KBM-7 (cell line): ENCODE data around the gene SMYD1.

Experiments used
- DNase-seq: peaks from one replicate; pipeline ENCODE4 v3.0.0-alpha.2; 2015
- in situ Hi-C: fragments of 300-500 bp; cut with MboI; formaldehyde crosslinking; loops from 2 replicates; pipeline ENCODE4 v1.14.3; 2020; ENCODE audit warnings: low sequenced_read_pairs, low pct_unique_long_range_greater_than_20kb, mixed read lengths

The SMYD1 gene

DNA sequence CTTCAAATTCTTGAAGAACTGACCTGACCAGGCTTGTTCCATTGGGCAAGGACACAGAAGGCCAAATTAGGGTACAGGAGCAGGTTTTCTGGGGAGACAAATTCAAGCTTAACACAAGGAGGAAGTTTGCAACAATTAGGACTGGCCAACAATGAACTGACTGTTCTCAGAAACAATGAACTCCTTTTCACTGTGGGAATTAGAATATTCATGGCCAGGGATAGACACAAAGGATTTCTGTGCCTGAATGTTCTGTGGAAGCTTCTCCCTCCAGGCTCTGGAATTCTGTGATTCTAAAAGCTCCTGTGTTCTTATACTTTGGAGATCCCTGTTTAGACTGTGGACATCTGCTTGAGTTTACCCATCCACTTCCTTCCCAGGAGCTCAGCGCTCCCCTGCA lies 15.2 kb downstream of the SMYD1 start:
- DNase-seq: no peak
- in situ Hi-C loops: no loop called here

DNA sequence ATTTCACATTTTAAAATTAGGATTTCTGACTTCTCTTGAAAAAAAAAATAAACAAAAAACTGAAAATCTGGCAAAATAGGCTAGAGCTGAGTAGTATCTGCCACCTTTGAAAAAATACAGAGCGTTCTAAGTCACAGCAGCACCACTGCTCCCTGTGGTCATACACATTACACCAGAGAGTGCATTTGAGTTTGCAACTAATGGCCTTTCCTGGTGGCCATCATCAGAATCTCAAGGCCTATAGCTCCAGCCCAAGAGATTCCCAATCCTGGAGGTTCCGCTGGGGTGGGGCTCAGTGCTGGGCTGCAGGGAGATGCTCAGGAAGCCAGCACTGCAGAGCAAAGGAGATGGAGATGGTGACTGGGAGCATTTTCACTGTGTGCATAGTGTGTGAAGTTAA lies 17.5 kb downstream of the SMYD1 start:
- DNase-seq: no peak
- in situ Hi-C loops: no loop called here

DNA sequence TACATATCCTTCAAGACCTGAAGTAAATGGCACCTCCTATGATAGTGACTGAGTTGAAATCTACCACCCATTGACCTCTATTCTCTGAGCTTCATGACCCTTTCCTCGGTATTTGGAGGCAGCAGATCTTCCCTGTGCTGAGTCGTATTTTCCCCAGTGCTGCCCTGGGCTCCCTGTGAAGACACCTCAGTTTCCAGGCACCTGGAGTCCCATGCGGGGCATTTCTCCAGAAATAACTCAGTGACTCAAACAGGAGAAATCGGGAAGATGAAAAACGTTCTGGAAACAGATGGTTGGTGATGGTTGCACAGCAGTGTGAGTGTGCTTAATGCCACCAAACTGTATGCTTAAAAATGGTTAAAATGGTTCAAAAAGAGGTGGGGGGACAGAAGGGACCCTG lies 18.0 kb downstream of the SMYD1 start:
- in situ Hi-C loops: no loop called here
- no peak for DNase-seq

DNA sequence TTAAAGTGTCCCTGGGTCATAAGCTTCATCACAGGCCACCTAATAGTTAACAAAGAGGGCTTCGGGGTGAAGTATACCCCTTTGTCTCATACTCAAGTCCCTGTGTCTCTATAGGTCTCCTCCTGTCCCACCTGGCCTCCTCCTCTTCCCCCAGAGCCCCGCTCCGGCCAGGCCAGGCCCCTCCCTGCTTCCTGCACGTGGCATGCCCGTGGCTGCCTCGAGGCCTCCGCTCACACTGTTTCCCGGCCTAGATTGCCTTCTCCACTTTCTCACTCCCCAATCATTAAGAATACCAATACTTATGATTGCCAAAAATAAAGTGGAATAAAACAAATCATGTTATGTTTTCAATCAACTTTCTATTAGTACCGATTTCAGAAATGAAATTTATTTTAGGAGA lies 18.8 kb downstream of the SMYD1 start:
- no peak for DNase-seq
- in situ Hi-C loops: no loop called here

DNA sequence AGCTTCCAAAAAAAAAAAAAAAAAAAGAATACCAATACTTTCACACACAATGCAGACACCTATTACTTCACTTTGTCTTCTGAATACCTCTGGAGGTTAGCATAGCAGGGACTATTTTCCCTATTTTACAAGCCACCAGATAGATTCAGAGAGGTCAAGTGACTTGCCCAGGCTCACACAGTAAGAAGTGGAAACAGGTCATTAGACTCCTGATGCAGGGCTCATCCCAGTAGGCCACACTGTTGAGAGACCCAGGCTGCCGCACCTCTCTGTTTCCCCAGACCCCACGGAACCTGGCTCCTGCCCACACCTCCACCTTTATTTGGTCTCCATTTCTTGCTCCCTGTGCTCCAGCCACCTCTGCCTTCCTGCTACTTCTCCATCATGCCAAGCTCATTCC lies 19.4 kb downstream of the SMYD1 start:
- DNase-seq: no peak
- in situ Hi-C loops: no loop called here

DNA sequence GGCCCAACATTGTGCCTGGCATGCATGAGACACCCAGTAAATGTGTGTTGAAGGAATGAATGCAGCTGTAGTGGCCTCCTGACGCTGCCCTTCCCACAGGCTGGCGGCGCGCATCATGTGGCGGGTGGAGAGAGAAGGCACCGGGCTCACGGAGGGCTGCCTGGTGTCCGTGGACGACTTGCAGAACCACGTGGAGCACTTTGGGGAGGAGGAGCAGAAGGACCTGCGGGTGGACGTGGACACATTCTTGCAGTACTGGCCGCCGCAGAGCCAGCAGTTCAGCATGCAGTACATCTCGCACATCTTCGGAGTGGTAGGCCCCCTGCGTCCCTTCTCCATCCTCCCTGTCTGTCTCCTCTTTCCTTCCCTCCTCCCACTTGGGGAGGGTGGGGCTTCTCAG lies 20.1 kb downstream of the SMYD1 start:
- in situ Hi-C loops: no loop called here
- DNase-seq: no peak

DNA sequence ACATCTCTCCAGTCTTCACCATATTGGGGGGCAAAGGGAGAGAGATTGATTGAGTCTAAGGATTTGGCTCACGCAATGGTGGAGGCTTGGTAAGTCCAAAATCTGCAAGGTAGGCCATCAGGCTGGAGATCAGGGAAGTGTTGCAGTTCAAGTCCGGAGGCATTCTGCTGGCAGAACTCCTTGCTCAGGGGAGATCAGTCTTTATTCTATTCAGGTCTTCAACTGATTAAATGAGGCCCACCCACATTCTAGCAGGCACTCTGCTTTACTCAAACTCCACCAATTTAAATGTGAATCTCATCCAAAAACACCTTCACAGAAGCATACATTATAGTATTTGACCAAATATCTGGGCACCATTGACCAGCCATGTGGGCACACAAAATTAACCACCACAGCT lies 21.4 kb downstream of the SMYD1 start:
- in situ Hi-C loops: no loop called here

DNA sequence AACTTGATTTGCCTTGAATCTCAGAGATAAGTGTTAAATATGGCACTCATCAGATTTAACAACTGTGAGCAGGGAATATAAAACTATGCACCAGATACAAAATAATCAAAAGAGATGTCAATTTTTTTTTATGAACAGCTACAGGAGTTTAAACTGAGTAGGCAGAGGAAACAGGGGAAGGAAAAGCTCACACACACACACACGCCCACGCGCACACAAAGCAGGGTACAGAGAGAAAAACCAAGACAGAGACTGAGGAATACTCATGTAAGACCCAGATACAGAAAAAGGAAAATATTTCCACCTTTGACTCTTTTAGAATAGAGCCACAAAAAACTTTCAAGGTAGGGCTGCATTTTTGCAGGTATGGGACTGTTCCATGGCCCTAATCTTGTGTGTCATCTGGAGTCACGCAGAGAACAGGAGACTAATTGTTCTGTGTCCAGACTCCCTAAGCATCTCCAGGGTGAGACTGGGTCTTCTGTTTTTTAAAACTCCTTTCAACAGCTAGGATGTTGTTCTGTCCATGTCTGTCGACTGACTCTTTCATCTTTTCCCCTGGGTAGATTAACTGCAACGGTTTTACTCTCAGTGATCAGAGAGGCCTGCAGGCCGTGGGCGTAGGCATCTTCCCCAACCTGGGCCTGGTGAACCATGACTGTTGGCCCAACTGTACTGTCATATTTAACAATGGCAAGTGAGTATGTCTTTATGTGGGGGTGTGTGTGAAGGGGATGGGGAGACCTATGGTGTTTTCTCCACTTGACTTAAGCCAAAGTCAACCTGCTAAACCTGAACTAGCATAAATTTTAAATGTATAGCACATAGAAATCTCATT lies 23.0 kb downstream of the SMYD1 start:
- in situ Hi-C loops: no loop called here
- peak; percentile 28 for DNase-seq

More for the DNA sequence above, 21.4 kb downstream of the SMYD1 start:
- no peak for DNase-seq

DNA sequence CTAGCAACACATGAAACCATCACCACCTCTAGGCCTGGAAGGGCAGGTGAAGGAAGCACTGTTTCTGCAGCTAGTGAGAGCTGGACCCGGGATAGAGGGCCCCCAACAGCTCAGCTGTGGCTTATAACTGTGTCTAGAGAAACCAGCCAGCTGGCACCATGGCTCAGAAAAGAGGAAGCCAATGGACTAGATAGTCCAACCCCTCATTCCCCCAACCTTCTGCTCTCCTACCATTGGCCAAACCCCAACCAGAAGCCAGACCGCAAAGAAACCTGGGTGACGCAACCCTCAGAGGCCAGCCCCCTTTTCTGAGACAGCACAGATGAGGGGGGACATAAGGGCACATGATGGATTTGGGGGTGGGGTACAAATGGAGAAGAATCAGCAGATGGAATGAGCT lies 24.3 kb downstream of the SMYD1 start:
- DNase-seq: peak; percentile 23
- in situ Hi-C loops: no loop called here

DNA sequence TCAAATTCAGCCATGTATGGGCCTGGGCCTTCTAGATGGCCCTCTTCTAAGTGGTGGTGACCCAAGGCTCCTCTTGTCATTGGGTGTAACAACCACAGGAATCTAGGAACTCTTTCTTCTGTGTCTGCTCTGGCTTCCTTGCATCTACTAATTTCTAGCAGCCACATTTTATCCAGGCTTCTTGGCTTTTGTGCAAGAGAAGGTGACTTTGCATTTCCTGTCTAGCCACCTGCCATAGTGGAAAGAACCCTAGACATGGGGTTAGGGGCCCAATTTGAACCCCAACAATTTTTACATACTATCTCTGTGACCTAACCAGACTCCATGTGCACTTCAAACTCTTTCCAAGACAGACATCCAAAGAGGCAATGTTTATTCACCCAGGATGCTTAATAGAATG lies 25.1 kb downstream of the SMYD1 start:
- in situ Hi-C loops: no loop called here
- no peak for DNase-seq

DNA sequence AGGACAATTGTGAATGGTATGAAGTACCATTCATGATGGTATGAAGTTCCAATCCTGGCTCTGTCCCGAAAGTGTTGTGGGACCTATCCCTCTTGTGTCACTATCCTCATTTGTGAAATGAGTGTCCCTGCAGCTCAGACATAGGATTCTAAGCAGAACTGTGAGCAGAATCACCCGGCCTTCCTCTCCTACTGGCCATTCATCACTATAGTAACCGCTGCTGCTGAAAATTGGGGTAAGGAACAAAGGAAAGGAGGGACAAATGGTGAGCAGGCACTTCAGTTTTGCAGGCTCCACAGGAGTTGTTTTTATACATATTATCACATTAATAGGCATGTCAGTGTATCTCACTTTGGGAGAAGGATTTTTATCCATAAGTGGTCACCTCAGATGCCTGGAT lies 27.4 kb downstream of the SMYD1 start:
- in situ Hi-C loops: no loop called here

DNA sequence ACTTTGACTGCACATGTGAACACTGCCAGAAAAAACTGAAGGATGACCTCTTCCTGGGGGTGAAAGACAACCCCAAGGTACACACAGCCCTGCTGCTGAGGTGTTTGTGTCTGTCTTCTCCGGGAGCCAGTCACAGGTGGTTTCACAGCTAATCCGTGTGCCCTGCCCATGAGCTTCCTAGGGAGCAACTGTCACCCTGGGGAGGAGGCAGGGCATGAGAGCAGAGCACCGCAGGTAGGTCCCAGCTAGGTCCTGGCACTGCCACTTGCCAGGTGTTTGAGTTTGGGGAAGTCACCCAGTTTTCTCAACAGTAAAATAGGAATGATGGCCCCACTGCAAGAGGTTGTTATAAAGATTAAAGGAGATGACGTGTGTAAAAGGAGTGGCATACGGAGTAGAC lies 29.1 kb downstream of the SMYD1 start:
- in situ Hi-C loops: no loop called here

More for the DNA sequence above, 27.4 kb downstream of the SMYD1 start:
- DNase-seq: no peak

DNA sequence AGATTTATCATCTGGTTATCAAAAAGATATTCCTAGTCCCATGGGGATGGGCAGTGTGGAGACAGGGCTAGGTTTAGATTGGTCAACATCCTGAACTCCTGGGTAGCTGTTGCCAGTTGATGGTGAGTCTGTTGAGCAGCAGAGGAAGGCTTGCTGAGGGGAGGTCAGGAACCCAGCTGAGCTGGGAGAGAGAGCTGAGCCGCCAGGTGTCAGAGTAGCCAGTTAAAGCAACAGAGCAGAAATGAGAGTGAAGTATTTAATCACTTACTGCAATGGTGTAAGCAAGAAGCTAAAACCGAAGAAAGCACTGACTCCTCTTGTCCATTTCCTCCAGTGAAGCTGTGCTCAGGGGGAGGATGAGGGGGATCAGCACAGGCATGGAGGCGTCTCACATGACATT lies 29.6 kb downstream of the SMYD1 start:
- DNase-seq: no peak
- in situ Hi-C loops: no loop called here

More for the DNA sequence above, 29.1 kb downstream of the SMYD1 start:
- no peak for DNase-seq

DNA sequence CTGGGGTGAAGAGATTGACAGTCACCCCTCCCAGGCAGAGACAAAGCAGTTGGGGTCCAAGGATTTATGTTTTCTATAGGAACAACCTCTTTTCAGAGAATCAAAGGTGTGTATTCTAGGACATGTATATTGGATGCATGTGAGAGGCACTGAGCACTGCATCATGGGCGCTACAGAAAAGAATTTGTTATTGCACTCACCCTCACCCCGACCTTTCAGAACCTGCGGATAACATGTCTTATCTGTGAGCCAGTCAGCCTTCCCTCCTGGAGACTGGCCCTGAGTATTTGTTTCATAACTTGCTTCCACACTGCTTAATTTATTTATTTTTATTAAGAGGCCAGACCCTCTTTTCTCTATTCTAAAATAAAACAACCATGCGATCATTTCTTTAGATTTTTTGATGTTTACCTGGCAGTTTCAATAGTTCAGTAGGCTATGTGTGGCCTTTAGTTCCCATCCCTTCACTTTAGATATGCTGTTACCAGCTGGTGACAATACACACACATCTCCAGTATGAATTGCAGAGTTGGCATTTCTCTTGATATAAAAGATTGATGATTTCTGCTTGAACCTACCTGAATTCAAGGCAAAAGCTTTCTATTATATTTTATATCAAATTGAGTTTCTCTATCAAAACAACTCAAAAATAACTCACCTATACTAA lies 30.4 kb downstream of the SMYD1 start:
- in situ Hi-C loops: no loop called here
- DNase-seq: no peak

DNA sequence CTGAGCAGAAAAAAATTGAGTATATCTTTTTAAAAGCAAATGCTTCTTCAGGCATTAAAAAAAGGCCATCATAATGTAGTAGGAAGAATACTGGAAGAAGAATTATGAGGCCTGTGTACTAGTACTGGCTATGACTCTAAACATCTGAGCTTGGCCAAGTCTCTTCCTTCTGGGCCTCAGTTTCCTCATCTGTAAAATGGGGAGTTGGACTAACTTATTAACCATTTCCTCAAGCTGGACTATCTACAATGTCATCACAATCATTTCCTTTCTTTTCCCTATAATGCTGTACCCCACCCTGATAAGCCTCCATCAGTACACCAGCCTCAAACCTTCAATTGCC lies 30.9 kb downstream of the SMYD1 start:
- DNase-seq: no peak
- in situ Hi-C loops: no loop called here

DNA sequence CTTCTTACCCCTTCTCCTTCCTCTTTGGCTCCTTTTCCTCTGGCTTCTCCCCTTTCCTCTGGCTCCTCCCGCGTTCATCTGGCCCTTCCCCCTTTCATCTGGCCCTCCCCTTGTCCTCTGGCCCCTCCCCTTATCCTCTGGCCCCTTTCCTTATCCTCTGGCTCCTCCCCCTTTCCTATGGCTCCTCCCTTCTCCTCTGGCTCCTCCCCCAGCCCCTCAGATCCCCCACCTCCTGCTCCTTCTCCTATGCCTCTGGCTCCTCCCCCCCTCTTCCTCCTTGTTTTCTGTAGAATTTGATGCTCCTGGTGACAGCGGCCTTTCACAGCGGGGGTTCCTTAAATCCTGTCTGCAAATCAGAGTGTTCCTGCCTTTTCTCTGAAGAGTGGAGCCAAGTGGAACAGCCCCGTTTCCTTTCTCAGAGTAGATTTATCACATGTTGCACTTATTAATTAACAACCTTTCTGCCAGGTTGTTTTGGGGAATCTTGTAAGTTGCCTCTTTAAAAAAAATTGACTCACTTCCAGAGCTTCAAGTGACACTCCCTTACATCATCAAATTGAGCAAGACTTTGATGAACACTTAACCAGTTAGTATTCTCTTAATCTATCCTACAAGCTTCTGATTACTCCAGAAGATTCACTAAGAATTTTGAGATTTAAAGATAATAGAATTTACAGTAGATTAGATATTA lies 32.3 kb downstream of the SMYD1 start:
- peak; percentile 38 for DNase-seq
- in situ Hi-C loops: no loop called here

DNA sequence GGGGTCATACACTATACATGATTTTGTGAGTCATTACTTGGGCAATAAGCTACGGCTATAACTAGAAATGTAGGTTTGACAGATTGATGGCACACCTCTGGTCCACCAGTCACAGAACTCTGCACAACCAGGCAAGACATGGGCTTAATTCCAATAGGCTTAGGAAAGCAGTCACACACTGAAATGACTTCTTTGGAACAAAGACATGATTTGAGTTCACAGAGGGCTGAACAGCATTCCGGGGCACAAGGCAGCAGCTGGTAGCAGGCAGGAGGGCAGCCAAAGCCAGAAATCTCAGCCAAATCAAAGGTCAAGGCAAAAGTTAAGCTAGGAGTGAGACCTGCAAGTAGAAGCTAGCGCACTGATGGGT lies 32.8 kb downstream of the SMYD1 start:
- no peak for DNase-seq
- in situ Hi-C loops: no loop called here

DNA sequence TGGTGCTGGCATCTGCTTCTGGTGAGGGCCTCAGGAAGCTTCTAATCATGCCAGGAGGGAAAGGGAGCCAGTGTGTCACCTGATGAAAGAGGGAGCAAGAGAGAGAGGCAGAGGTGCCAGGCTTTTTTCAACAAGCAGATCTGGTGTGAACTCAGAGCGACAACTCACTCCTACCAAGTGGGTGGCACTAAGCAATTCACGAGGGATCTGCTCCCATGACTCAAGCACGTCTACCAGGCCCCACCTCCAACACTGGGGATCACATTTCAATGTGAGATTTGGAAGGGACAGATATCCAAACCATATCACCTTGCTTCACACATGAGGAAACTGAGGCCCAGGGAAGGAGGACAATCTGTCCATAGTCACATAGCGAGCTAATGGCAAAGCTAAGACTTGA lies 41.2 kb downstream of the SMYD1 start:
- no peak for DNase-seq
- in situ Hi-C loops: no loop called here

DNA sequence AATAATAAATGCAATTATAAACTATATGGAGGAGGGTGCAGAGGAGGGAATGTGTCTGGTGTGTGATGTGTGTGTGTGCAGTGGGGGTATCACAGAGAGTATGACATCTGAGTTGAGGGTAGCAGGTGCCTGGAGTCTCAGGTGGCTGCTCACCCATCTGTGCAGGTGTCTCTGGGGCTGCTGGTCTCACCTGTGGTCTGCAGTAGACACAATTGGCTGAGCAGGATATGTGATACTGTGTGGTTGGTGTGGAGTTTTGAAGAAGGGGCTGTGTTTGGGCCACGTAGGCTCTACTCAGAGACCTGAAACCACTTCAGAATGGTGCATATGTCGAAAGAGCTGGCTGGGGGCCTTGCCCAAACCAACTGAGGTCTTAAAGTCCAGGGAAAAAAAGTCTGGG lies 43.2 kb downstream of the SMYD1 start:
- in situ Hi-C loops: no loop called here
- DNase-seq: no peak

DNA sequence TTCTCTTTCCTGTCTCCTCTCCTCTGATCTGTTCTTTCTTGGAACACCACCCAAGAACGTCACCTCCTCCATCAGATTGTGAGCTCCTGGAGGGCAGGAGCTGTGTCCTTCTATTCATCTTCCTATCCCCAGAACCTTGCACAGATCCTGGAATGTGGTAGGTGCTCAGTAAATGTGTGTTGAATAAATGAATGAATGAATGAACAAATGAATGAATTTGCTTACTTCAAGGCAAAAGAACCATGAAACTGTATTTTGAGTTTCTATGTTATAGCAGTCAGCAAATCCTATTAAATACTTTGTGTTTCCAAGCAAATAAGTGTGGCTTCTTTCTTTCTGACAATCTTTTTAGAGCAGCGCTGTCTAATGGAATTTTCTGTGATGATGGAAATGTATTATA lies 45.4 kb downstream of the SMYD1 start:
- no peak for DNase-seq
- in situ Hi-C loops: no loop called here
